HG02938 (cell line): ENCODE data around the gene EEF1E1.

Experiments
- ATAC-seq: cut with Tn5 transposase; IDR thresholded peaks from one replicate; pipeline ENCODE4 v1.9.1; 2021; ENCODE audit warnings: mild to moderate bottlenecking, moderate library complexity; ENCODE audit not compliant: unreplicated experiment

EEF1E1 gene

DNA sequence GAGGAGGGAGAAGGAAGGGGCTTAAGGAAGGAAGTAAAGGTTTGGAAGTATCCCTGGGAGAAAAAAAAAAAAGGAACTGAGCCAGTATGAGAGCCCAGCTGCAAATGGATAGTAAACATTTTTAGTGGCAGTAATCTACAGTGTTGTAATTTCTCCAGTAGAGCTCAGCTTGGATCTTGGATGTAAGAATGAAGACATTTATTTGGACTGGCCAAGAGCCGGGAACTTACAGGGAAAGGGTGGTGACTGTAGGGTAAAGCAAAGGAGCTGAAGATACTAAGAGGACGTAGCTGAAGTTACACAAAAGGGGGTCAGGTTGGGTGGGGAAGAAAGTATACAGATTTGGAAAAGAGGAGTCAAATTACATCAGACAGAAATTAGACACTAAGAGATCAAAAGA lies 13.5 kb downstream of the EEF1E1 start:
- ATAC-seq, result no peak

DNA sequence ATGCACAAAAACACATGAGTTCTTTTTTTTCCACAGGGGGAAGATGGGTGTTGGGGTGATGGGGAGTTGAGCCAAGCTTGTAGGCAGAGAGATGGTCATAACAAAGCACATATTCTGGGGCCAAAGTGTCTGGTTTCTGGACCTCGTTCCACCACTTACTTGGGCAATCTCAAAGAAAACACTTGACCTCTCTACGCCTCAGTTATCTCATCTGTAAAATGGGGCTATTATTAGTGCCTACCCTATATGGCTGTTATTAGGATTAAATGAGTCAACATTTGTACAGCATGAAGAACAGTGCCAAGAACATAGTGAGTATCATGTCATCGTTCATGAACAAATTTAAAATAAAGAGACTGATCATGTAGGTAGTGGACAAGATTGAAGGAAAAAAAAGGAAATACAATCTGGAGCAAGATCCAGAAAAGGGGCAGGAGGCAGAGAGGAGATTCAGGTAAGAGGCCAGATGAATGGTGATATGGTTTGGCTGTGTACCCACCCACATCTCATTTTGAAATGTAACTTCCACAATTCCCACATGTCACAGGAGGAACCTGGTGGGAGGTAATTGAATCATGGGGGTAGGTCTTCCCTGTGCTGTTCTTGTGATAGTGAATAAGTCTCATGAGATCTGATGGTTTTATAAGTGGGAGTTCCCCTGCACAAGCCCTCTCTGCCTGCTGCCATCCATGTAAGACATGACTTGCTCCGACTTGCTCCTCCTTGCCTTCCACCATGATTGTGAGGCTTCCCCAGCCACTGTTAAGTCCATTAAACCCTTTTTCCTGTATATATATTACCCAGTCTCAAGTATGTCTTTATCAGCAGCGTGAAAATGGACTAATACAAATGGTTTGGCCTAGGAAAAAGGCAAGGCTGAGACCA lies 14.2 kb downstream of the EEF1E1 start:
- no peak for ATAC-seq

DNA sequence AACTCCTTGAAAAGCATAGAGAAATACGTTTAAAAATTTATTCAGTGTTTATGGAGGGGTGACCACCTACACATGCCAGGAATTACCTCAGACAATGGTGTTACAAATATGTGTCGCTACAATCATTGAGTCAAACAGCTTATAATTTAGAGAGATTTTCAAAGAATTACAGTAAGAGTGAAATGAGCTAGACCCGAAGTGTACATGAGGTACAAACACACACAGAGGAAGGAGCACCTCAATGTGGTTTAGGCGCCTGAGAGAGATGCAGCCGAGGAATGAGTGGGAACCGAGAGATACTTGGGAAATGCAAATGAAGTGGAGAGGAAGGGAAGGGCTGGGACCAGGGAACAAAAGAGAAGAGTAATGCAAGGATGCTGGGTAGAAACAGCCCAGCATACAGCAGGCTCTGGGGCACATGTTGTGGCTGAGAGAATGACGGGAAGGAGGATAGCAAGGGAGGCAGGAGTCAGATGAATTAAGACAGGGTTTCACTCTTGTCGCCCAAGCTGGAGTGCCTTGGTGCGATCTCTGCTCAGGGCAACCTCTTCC lies 15.5 kb downstream of the EEF1E1 start:
- no peak for ATAC-seq

- no peak for ATAC-seq
These were observed 17.3 kb downstream of the EEF1E1 start for GRCh38 chr6:8085053-8085511.

- ATAC-seq, result no peak
These were observed 17.8 kb downstream of the EEF1E1 start for GRCh38 chr6:8084586-8084985.

DNA sequence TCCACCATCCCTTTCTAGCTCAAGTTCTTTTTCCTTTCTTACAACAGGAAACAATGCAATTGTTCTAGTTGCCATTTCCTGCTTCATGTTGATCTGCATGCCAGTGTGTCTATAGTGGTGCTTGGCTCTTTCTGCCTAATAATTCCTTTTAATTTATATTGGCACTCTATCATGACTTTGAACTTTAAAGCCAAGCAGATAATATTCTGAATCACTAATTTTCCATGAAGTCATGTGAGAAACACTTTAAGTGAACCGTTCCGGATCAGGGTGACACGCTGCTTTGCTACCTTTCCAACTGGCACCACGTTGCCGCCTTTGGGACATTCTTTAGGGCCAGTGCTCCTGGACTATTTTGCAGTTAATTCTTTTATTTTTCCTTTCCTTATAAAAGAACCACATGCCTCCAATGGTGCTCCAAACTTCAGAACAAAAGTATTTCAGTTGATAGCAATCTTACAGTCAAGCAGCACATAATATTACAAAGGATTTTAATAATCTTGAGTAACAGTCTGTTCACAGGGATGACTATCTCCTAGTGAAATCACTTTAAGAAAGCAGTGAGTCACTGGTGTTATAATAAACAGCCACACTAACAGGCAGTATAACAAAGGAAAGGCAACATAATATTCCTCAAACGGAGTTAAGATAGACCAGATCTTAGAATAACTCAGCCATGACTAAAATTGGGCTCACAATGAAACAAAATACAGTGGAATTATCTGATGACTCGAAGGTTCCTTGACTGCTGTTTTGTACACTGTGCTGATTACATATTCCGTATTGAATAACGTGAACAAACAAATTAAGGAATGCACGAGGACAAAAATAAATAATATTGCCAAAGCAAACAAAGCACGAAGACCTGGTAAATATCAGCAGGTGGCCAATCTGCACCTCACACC lies 19.1 kb downstream of the EEF1E1 start:
- ATAC-seq, result no peak

- ATAC-seq, result no peak
These were observed 19.8 kb downstream of the EEF1E1 start for GRCh38 chr6:8082572-8082953.

DNA sequence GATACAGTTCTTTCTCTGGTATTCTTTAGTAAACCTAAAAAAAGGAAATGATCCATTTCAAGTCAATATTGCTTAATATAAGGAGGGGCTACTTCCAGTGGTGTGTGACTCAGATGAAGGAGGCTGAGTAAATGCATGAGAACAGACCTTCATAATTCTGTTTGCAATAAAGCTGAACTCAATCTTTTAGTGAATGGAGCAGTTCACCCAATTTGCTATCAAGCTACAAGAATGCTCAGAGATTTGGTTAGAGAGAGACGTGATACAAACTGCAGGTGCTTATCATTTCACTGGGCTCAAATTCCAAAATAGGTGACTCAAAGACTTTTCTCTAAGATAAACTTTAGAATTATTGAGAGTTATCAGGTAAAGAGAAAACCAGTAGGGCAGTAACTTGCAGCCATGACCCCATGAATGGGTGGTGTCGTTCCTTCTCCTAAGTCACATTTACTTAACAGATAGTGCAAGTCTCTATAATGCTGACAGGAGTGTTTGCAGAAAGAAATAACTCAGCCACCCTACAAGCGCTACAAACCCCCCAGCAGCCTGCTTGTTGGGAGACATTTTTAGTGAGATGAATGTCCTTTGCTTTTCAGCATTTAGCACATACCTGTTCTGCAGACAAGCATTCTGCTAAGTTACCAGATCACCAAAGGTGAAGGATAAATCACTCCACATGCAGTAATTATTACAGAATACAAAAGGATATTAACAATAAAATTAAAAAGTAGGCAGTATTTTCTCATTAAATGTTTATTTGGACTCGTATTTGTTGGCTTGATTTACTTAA lies 21.8 kb downstream of the EEF1E1 start:
- no peak for ATAC-seq

DNA sequence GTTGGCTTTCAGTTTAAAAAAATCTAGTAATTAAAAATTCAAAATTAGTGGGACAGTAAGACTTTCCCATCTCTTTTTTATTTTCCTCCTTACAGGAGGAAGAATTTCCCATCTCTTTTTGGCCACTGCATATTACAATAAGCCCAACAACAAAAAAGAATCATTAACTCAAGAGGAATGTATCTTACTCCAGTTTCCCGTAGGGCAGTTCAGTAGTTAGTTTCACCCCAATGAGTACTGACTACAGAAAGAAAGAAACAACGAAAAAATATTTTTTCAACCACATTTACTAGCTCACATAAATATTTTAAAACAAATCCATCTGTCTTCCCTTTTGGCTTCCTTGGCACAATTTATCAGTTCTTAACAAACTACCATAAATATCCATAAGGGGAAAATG lies 23.2 kb downstream of the EEF1E1 start:
- ATAC-seq, result no peak

DNA sequence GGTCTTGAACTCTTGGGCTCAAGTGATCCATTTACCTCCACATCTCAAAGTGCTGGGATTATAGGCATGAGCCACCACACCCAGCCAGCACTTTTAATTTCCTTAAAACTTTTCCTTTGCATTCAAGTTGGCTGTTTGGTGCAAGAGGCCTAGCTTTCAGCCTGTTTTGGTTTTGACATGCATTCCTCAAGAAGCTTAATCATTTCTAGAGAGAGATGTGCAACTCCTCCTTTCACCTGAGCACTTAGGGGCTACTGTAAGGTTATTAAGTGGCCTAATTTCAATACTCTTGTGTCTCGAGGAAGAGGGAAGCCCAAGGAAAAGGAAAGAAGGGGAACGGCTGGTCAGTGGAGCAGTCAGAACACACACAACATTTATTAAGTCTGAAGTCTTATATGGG lies 24.4 kb downstream of the EEF1E1 start:
- ATAC-seq, result no peak

- ATAC-seq, result no peak
These were observed 26.6 kb downstream of the EEF1E1 start for GRCh38 chr6:8075704-8076103.

GRCh38 chr6:8075185-8075584 lies 27.2 kb downstream of the EEF1E1 start:
- ATAC-seq, result no peak

DNA sequence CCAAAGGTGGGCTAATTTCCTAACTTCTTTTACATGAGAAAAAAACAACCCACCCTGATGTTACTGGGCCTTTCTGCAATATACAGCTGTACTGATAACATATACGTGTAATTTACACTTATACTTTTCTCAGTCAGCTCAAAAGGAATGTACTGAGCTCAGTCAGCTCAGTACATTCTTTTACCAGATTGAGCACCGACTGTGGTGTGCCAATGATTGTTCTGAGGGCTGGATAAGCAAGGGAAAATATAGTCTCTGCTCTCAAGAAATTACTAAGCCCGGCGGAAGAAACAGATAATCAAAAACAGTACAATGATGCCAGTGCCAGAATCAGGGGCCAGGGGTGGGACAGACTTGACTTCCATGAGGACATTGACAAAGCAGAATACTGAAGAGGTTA lies 28.1 kb downstream of the EEF1E1 start:
- no peak for ATAC-seq

- no peak for ATAC-seq
These were observed 28.6 kb downstream of the EEF1E1 start for GRCh38 chr6:8073758-8074157.

GRCh38 chr6:8070718-8071117 lies 31.6 kb downstream of the EEF1E1 start:
- ATAC-seq, result no peak

DNA sequence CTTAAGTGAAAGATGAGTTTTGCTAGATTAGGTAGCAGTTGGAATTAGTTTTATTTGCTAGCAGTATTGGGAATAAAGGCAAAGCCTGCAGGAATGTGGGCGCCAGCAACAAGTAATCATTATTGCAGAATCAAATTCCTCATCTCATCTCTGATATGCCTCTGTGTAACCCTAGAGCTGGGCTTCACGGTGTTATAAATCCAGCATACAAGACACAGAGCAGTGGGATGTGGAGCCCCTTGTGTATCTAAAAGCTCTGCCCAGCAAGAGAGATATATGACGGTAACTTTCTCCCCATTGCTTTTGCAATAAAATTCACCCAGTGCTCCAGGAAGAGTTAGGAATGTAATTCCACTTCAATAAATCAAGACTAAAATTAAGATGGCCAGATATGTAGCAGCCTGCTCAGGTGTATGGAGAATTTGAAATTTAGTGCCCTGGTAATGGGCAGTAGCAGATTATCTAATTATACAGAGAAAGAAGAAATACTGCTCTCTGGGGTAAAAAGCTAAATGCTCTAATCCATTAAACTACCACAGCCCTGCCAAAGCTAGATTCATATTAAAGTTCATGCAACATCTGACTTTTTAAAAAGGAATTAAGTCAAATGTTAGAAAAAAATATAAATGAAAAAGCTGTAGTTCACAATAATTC lies 32.6 kb downstream of the EEF1E1 start:
- ATAC-seq, result no peak

DNA sequence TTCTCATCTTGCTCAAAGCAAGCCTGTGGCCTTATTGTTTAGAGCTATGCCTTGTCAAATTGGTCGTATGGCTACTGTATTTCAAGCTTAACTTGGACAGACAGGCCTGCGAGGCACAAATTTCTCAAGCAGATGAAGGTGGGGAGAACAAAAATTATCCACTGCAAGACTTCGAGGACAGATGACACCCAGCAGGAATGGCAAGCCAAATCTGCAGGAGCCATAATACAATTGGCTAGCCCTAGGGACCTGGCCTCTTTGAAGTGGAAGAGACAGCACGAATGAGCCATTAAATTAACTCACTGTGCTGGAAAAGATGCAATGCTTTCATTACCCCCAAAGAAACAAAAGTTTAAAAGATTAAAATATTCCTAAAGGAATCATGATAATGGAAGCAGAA lies 33.2 kb downstream of the EEF1E1 start:
- no peak for ATAC-seq

DNA sequence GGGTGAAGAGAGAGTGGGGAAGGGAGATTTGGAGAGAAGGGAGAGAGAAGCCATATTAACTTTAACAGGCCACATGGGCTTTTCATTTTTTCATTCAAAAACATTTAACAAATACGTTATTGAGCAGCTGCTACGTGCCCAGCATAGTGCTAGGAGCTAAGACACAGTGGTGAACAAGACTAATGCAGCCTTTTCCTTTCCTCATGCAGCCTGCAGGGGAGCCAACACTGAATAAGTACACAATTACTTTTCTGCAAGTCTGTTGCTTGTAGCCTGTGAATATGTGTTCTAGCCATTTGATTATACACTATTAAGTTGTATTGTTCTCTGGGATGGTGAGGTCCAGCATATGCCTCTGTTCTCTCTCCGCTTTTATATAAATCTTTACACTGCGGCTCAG lies 36.2 kb downstream of the EEF1E1 start:
- ATAC-seq, result no peak

GRCh38 chr6:8065519-8065911 lies 36.8 kb downstream of the EEF1E1 start:
- peak; percentile 40 for ATAC-seq
